ENCODE results near the gene SLC5A11.

Gene SLC5A11

GRCh38 chr16:24825696-24826095 lies 20.1 kb upstream of the SLC5A11 start:
- H3K4me3 ChIP-seq (ENCODE audit: low read length) = no peak overlapping the region
- no peak for TF ChIP-seq CTCF (IDR thresholded peaks at IDR 0.05; ENCODE audit: insufficient read depth, low read depth, low read length, missing control alignments)
- DNase-seq (ENCODE audit: low read depth) = peak; percentile 93

GRCh38 chr16:24826096-24826690 lies 19.6 kb upstream of the SLC5A11 start:
- no peak for DNase-seq (ENCODE audit: low read depth)
- TF ChIP-seq CTCF (IDR thresholded peaks at IDR 0.05; ENCODE audit: insufficient read depth, low read depth, low read length, missing control alignments) = no peak
- H3K4me3 ChIP-seq (ENCODE audit: low read length) = no peak overlapping the region

GRCh38 chr16:24826817-24827566 lies 18.8 kb upstream of the SLC5A11 start:
- no peak for DNase-seq (ENCODE audit: low read depth)
- H3K4me3 ChIP-seq (ENCODE audit: low read length) = no peak overlapping the region
- TF ChIP-seq CTCF (IDR thresholded peaks at IDR 0.05; ENCODE audit: insufficient read depth, low read depth, low read length, missing control alignments) = no peak

- no peak overlapping the region for H3K4me3 ChIP-seq (ENCODE audit: low read length)
- no peak for DNase-seq (ENCODE audit: low read depth)
- no peak for TF ChIP-seq CTCF (IDR thresholded peaks at IDR 0.05; ENCODE audit: insufficient read depth, low read depth, low read length, missing control alignments)
Measured at GRCh38 chr16:24829153-24829552, 16.6 kb upstream of the SLC5A11 start.

GRCh38 chr16:24833352-24833751 lies 12.4 kb upstream of the SLC5A11 start:
- no peak overlapping the region for H3K4me3 ChIP-seq (ENCODE audit: low read length)
- no peak for TF ChIP-seq CTCF (IDR thresholded peaks at IDR 0.05; ENCODE audit: insufficient read depth, low read depth, low read length, missing control alignments)
- DNase-seq (ENCODE audit: low read depth) = no peak

GRCh38 chr16:24834459-24835335 lies 11.1 kb upstream of the SLC5A11 start:
- TF ChIP-seq CTCF (IDR thresholded peaks at IDR 0.05; ENCODE audit: insufficient read depth, low read depth, low read length, missing control alignments) = peak; percentile 77
- peak; percentile 56 for DNase-seq (ENCODE audit: low read depth)
- no peak overlapping the region for H3K4me3 ChIP-seq (ENCODE audit: low read length)
